ENCODE data around the gene DOCK9. TPM values are rescaled to one million over a fixed set of nuclear protein-coding genes. Genes with fewer than 3 reads are reported as not detected.

The DOCK9 gene
- polyA plus RNA-seq, 1 donor (not counting 4 experiments of a cell fraction or from before 2014, with no cell fraction given) = 110 TPM

GRCh38 chr13:98941126-98941525 is 36.7 kb downstream of the DOCK9 start:
- Histone ChIP-seq H3K27me3 (ENCODE audit: control insufficient read depth, extremely low read depth, insufficient read depth, low read length) (no peaks in the 10 kb centered on the region), H3K9me3 (ENCODE audit: control insufficient read depth, low read depth, low read length) (no peaks in the 10 kb centered on the region), H3K36me3 (ENCODE audit: control insufficient read depth in 2 of 2, extremely low read depth in 1 of 2, insufficient read depth in 2 of 2, low read length in 2 of 2) (peaks cover 0 to 2% of the 10 kb centered on the region in 2 experiments), H3K27ac (ENCODE audit: control insufficient read depth, insufficient read depth, low read length) (no peak overlapping the region), H4K20me1 (ENCODE audit: control insufficient read depth, extremely low read depth, insufficient read depth, low read length) (no peaks in the 10 kb centered on the region), H3K4me1 (ENCODE audit: control insufficient read depth, extremely low read depth, insufficient read depth, low read length) (peaks cover 13% of the 10 kb centered on the region), H2AFZ (ENCODE audit: control insufficient read depth, low read length) (no peak overlapping the region), H3K79me2 (ENCODE audit: control insufficient read depth, insufficient read depth, low read length) (peaks cover 75% of the 10 kb centered on the region), H3K4me2 (ENCODE audit: control insufficient read depth, extremely low read depth, insufficient read depth, low read depth, low read length) (no peak overlapping the region), H3K4me3 (ENCODE audit: control insufficient read depth in 2 of 3, extremely low read depth in 1 of 3, insufficient read depth in 2 of 3, low read depth in 1 of 3, low read length in 3 of 3) (no peak overlapping the region), H3K9me1 (ENCODE audit: control insufficient read depth, extremely low read depth, insufficient read depth, low read length) (no peaks in the 10 kb centered on the region), H3K9ac (ENCODE audit: control insufficient read depth, extremely low read depth, insufficient read depth, low read length) (no peak overlapping the region)
- FAIRE-seq = no peak
- TF ChIP-seq EZH2 (IDR thresholded peaks at IDR 0.05; ENCODE audit: low read length) (no peak), CTCF (optimal IDR thresholded peaks at IDR 0.05 in 1 of 3, IDR thresholded peaks at IDR 0.05 in 1 of 3, conservative IDR thresholded peaks at IDR 0.05 in 1 of 3; ENCODE audit: extremely low read depth in 1 of 3, insufficient read depth in 2 of 3, low read length in 3 of 3) (no peak)
- dilution Hi-C loops (cut with MboI; ENCODE audit: extremely low pct_ligation_motif_present, low sequenced_read_pairs) = no loop called here
- no peak for DNase-seq (ENCODE audit: low read depth, low spot score)

- Histone ChIP-seq H4K20me1 (ENCODE audit: control insufficient read depth, extremely low read depth, insufficient read depth, low read length) (no peaks in the 10 kb centered on the region), H3K9me3 (ENCODE audit: control insufficient read depth, low read depth, low read length) (no peaks in the 10 kb centered on the region), H3K4me1 (ENCODE audit: control insufficient read depth, extremely low read depth, insufficient read depth, low read length) (peaks cover 13% of the 10 kb centered on the region), H3K79me2 (ENCODE audit: control insufficient read depth, insufficient read depth, low read length) (peaks cover 75% of the 10 kb centered on the region), H3K36me3 (ENCODE audit: control insufficient read depth in 2 of 2, extremely low read depth in 1 of 2, insufficient read depth in 2 of 2, low read length in 2 of 2) (peaks cover 0 to 2% of the 10 kb centered on the region in 2 experiments), H3K4me2 (ENCODE audit: control insufficient read depth, extremely low read depth, insufficient read depth, low read depth, low read length) (no peak overlapping the region), H3K9me1 (ENCODE audit: control insufficient read depth, extremely low read depth, insufficient read depth, low read length) (no peaks in the 10 kb centered on the region), H3K27ac (ENCODE audit: control insufficient read depth, insufficient read depth, low read length) (no peak overlapping the region), H3K9ac (ENCODE audit: control insufficient read depth, extremely low read depth, insufficient read depth, low read length) (no peak overlapping the region), H3K27me3 (ENCODE audit: control insufficient read depth, extremely low read depth, insufficient read depth, low read length) (no peaks in the 10 kb centered on the region), H3K4me3 (ENCODE audit: control insufficient read depth in 2 of 3, extremely low read depth in 1 of 3, insufficient read depth in 2 of 3, low read depth in 1 of 3, low read length in 3 of 3) (no peak overlapping the region), H2AFZ (ENCODE audit: control insufficient read depth, low read length) (no peak overlapping the region)
- dilution Hi-C loops (cut with MboI; ENCODE audit: extremely low pct_ligation_motif_present, low sequenced_read_pairs) = no loop called here
- FAIRE-seq (no peak), DNase-seq (ENCODE audit: low read depth, low spot score) (no peak)
- TF ChIP-seq CTCF (optimal IDR thresholded peaks at IDR 0.05 in 1 of 3, IDR thresholded peaks at IDR 0.05 in 1 of 3, conservative IDR thresholded peaks at IDR 0.05 in 1 of 3; ENCODE audit: extremely low read depth in 1 of 3, insufficient read depth in 2 of 3, low read length in 3 of 3) (no peak), EZH2 (IDR thresholded peaks at IDR 0.05; ENCODE audit: low read length) (no peak)
These were observed 37.4 kb downstream of the DOCK9 start for GRCh38 chr13:98940325-98941001.

All from keratinocyte (primary cell).